HepG2 (cell line): Measurements from ENCODE around the gene PLEKHB1. TPM values are rescaled to one million over a fixed set of nuclear protein-coding genes. Genes with fewer than 3 reads are reported as not detected.

Experiments used
- ASH2L ChIP-seq: fragments of 300-600, 200-600 bp; sonication (generic); IDR thresholded peaks from 2 replicates; pipeline ENCODE4 v1.7.0; 2017; ENCODE audit warnings: low read depth, mild to moderate bottlenecking, moderate library complexity, mixed read lengths, low read length; ENCODE audit not compliant: insufficient read length
- CAMTA2 ChIP-seq: sonication (generic); formaldehyde crosslinking; IDR thresholded peaks from 2 replicates; pipeline ENCODE4 v1.4.0; 2020; ENCODE audit warnings: mild to moderate bottlenecking, missing genetic modification reagents, borderline replicate concordance
- CHD4 ChIP-seq: fragments of 200-600 bp; sonication (generic); IDR thresholded peaks from 2 replicates; pipeline ENCODE4 v1.7.0; 2017; ENCODE audit warnings: mild to moderate bottlenecking, low read length, borderline replicate concordance
- IRF2 ChIP-seq: IDR thresholded peaks from 2 replicates; pipeline ENCODE4 v1.6.1; 2018; ENCODE audit warnings: missing genetic modification reagents, missing compliant biosample characterization
- KDM3A ChIP-seq: IDR thresholded peaks from 2 replicates; pipeline ENCODE4 v1.6.1; 2018; ENCODE audit warnings: low read depth, missing compliant biosample characterization
- NFKBIZ ChIP-seq: IDR thresholded peaks from 2 replicates; pipeline ENCODE4 v1.6.1; 2018; ENCODE audit warnings: missing genetic modification reagents, missing compliant biosample characterization
- NR2C2 ChIP-seq: sonication (generic); formaldehyde crosslinking; IDR thresholded peaks from 2 replicates; pipeline ENCODE4 v1.4.0; 2020; ENCODE audit warnings: missing genetic modification reagents, mild to moderate bottlenecking, moderate library complexity, borderline replicate concordance
- NR2F6 ChIP-seq, 2 experiments: IDR thresholded peaks; 2 replicates each; pipeline ENCODE4 v1.6.1; 2016; ENCODE audit warnings: antibody characterized with exemption in 1 of 2, mild to moderate bottlenecking in 1 of 2
- POGZ ChIP-seq: sonication (generic); formaldehyde crosslinking; IDR thresholded peaks from 2 replicates; pipeline ENCODE4 v1.4.0; 2020; ENCODE audit warnings: mild to moderate bottlenecking, missing genetic modification reagents
- POLR2AphosphoS5 ChIP-seq: IDR thresholded peaks from 2 replicates; pipeline ENCODE4 v1.6.1; 2012; ENCODE audit warnings: low read depth, low read length
- RCOR2 ChIP-seq: IDR thresholded peaks from 2 replicates; pipeline ENCODE4 v1.6.1; 2016; ENCODE audit warnings: missing biosample characterization, missing genetic modification reagents
- TAF15 ChIP-seq: fragments of 200-400 bp; formaldehyde crosslinking; IDR thresholded peaks from one replicate; pipeline ENCODE4 v1.6.1; 2018; ENCODE audit warnings: mild to moderate bottlenecking, low read depth, low read length; ENCODE audit not compliant: poor library complexity, severe bottlenecking
- TEAD3 ChIP-seq: optimal IDR thresholded peaks from 2 replicates; pipeline ENCODE3; 2016; ENCODE audit warnings: borderline replicate concordance
- ZMAT3 ChIP-seq: sonication (generic); formaldehyde crosslinking; conservative IDR thresholded peaks from 2 replicates; pipeline ENCODE4 v1.7.0; 2021; ENCODE audit warnings: missing genetic modification reagents
- ZNF547 ChIP-seq: sonication (generic); formaldehyde crosslinking; IDR thresholded peaks from 2 replicates; pipeline ENCODE4 v1.5.1; 2020; ENCODE audit warnings: mild to moderate bottlenecking, missing genetic modification reagents
- ZNF563 ChIP-seq: sonication (generic); formaldehyde crosslinking; IDR thresholded peaks from 2 replicates; pipeline ENCODE4 v1.8.0; 2022; ENCODE audit warnings: mild to moderate bottlenecking, moderate library complexity, missing genetic modification reagents
- ZNF567 ChIP-seq: sonication (generic); formaldehyde crosslinking; IDR thresholded peaks from 2 replicates; pipeline ENCODE4 v1.8.1; 2023; ENCODE audit warnings: mild to moderate bottlenecking, missing genetic modification reagents, borderline replicate concordance
- polyA plus RNA-seq, 8 experiments: library from polyadenylated mRNA; depleted of rRNA in 3 of 8; stranded (reverse) in 7 of 8; unstranded in 1 of 8; fragments of >200 nt; fragmentation: Illumina TruSeq in 4 of 8; extraction: Trizol in 4 of 8; gene quantifications; 2 replicates each; pipeline versions ENCODE4 v1.2.1 to v1.2.3, GENCODE V29; 2011 to 2016; ENCODE audit warnings: low read depth in 4 of 8, missing spikeins in 1 of 8, mixed read lengths in 1 of 8; ENCODE audit not compliant: insufficient read depth in 1 of 8
- total RNA-seq, 5 experiments: library from RNA; depleted of rRNA; stranded (reverse); fragments of >200 nt; fragmentation: Illumina TruSeq; extraction: Trizol; gene quantifications; 2 replicates each; pipeline ENCODE4 v1.2.3, GENCODE V29; 2016; ENCODE audit warnings: low read depth in 1 of 5
- TF ChIP-seq, protein P1 (sequence below): IDR thresholded peaks from 2 replicates; pipeline ENCODE4 v1.4.0; 2020; ENCODE audit warnings: mild to moderate bottlenecking, missing genetic modification reagents
- TF ChIP-seq, protein P2 (sequence below): sonication (generic); formaldehyde crosslinking; IDR thresholded peaks from 2 replicates; pipeline ENCODE4 v1.4.0; 2020; ENCODE audit warnings: low read depth, mild to moderate bottlenecking, missing genetic modification reagents
- TF ChIP-seq, protein P3 (sequence below): sonication (generic); formaldehyde crosslinking; IDR thresholded peaks from 2 replicates; pipeline ENCODE4 v1.4.0; 2020; ENCODE audit warnings: missing genetic modification reagents
- TF ChIP-seq, protein P4 (sequence below): conservative IDR thresholded peaks from 2 replicates; pipeline ENCODE4 v1.6.1; 2018; ENCODE audit warnings: missing genetic modification reagents

Gene PLEKHB1
- total and polyA plus RNA-seq, 2 of the 13 experiments (the other 11 are each of a cell fraction or from before 2014, with no cell fraction given): 68.0 to 99.3 TPM

DNA sequence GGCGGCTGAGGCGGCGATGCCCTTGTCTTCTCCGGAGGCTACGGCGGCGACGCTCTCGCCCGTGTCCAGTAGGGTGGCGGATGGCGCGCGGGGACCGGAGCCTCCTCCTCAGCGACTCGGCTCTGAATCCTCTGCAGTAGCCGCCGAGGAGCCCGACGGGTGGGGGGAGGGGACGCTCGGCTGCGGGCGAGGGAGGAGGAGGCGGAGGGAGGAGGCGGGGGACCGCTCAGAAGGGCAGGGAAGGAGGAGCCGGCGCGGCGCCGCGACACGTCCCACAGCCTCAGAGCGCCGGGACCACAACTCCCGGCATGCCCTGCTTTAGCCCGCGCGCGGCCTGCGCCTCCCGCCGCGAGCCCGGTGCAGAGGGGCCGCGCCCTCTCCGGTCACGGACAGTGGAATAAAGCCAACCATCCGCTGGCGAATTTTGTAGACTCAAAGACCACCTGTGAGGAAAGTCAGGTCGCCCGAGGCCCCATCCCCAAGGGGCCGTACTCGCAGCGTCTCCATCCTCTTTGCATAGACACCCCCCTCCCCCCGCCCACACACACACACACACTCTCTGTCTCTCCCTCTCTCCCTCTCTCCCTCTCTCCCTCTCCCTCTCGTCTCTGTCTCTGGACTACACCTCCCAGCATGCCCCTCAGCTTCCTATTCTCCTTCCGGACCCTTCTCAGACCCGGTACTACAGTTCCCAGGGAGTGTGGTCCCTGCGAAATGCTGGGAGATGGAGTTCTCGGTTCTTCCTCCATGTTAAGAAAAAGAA is 48.2 kb upstream of the PLEKHB1 start, which contains the start of gene FAM168A (continued):
- TF ChIP-seq, protein P1, sequence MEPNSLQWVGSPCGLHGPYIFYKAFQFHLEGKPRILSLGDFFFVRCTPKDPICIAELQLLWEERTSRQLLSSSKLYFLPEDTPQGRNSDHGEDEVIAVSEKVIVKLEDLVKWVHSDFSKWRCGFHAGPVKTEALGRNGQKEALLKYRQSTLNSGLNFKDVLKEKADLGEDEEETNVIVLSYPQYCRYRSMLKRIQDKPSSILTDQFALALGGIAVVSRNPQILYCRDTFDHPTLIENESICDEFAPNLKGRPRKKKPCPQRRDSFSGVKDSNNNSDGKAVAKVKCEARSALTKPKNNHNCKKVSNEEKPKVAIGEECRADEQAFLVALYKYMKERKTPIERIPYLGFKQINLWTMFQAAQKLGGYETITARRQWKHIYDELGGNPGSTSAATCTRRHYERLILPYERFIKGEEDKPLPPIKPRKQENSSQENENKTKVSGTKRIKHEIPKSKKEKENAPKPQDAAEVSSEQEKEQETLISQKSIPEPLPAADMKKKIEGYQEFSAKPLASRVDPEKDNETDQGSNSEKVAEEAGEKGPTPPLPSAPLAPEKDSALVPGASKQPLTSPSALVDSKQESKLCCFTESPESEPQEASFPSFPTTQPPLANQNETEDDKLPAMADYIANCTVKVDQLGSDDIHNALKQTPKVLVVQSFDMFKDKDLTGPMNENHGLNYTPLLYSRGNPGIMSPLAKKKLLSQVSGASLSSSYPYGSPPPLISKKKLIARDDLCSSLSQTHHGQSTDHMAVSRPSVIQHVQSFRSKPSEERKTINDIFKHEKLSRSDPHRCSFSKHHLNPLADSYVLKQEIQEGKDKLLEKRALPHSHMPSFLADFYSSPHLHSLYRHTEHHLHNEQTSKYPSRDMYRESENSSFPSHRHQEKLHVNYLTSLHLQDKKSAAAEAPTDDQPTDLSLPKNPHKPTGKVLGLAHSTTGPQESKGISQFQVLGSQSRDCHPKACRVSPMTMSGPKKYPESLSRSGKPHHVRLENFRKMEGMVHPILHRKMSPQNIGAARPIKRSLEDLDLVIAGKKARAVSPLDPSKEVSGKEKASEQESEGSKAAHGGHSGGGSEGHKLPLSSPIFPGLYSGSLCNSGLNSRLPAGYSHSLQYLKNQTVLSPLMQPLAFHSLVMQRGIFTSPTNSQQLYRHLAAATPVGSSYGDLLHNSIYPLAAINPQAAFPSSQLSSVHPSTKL (CRISPR knock-in tag): peak; percentile 36; the same call in 1 of the 2 replicates
- peak; percentile 48 for TF ChIP-seq KDM3A (CRISPR knock-in tag)
- no peak for TF ChIP-seq CAMTA2 (CRISPR knock-in tag)
- peak; percentile 94 for TF ChIP-seq POLR2AphosphoS5
- peak; percentile 95 for TF ChIP-seq NR2C2 (CRISPR knock-in tag)
- peak; percentile 89 for TF ChIP-seq IRF2 (CRISPR knock-in tag)
- no peak for TF ChIP-seq ZNF547 (CRISPR knock-in tag)
- no peak for TF ChIP-seq TEAD3
- TF ChIP-seq, protein P2, sequence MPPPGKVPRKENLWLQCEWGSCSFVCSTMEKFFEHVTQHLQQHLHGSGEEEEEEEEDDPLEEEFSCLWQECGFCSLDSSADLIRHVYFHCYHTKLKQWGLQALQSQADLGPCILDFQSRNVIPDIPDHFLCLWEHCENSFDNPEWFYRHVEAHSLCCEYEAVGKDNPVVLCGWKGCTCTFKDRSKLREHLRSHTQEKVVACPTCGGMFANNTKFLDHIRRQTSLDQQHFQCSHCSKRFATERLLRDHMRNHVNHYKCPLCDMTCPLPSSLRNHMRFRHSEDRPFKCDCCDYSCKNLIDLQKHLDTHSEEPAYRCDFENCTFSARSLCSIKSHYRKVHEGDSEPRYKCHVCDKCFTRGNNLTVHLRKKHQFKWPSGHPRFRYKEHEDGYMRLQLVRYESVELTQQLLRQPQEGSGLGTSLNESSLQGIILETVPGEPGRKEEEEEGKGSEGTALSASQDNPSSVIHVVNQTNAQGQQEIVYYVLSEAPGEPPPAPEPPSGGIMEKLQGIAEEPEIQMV (CRISPR knock-in tag): peak; percentile 62; the same call in 1 of the 2 replicates
- TF ChIP-seq POGZ (CRISPR knock-in tag): peak; percentile 34; the same call in 1 of the 2 replicates
- peak; percentile 55; the same call in 1 of the 2 replicates for TF ChIP-seq ZMAT3
- TF ChIP-seq ASH2L: peak; percentile 96
- 0 out of 2 replicates have a peak, but pooled peaks have one; percentile 27 for TF ChIP-seq NR2F6 (IDR thresholded peaks at IDR 0.05)
- peak; percentile 39; the same call in 1 of the 2 replicates for TF ChIP-seq NR2F6 (CRISPR knock-in tag; IDR thresholded peaks at IDR 0.05)
- peak; percentile 6 for TF ChIP-seq TAF15
- TF ChIP-seq CHD4: no peak
- TF ChIP-seq ZNF563 (CRISPR knock-in tag): 0 out of 2 replicates have a peak, but pooled peaks have one; percentile 26
- TF ChIP-seq, protein P3, sequence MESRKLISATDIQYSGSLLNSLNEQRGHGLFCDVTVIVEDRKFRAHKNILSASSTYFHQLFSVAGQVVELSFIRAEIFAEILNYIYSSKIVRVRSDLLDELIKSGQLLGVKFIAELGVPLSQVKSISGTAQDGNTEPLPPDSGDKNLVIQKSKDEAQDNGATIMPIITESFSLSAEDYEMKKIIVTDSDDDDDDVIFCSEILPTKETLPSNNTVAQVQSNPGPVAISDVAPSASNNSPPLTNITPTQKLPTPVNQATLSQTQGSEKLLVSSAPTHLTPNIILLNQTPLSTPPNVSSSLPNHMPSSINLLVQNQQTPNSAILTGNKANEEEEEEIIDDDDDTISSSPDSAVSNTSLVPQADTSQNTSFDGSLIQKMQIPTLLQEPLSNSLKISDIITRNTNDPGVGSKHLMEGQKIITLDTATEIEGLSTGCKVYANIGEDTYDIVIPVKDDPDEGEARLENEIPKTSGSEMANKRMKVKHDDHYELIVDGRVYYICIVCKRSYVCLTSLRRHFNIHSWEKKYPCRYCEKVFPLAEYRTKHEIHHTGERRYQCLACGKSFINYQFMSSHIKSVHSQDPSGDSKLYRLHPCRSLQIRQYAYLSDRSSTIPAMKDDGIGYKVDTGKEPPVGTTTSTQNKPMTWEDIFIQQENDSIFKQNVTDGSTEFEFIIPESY (CRISPR knock-in tag): no peak
- TF ChIP-seq ZNF567 (CRISPR knock-in tag): no peak
- TF ChIP-seq NFKBIZ: 0 out of 2 replicates have a peak, but pooled peaks have one; percentile 17
- TF ChIP-seq, protein P4, sequence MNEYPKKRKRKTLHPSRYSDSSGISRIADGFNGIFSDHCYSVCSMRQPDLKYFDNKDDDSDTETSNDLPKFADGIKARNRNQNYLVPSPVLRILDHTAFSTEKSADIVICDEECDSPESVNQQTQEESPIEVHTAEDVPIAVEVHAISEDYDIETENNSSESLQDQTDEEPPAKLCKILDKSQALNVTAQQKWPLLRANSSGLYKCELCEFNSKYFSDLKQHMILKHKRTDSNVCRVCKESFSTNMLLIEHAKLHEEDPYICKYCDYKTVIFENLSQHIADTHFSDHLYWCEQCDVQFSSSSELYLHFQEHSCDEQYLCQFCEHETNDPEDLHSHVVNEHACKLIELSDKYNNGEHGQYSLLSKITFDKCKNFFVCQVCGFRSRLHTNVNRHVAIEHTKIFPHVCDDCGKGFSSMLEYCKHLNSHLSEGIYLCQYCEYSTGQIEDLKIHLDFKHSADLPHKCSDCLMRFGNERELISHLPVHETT (CRISPR knock-in tag): peak; percentile 78
- 0 out of 2 replicates have a peak, but pooled peaks have one; percentile 14 for TF ChIP-seq RCOR2 (CRISPR knock-in tag)
